Sigmoid colon (tissue), 7 donors: ENCODE measurements around the gene YKT6. TPM values are rescaled to one million over a fixed set of nuclear protein-coding genes. Genes with fewer than 3 reads are reported as not detected.

Experiments
- DNase-seq: peaks from one replicate; pipeline ENCODE4 v3.0.0-alpha.2; 2019
- H3K27ac ChIP-seq, 4 donors: fragments of 200-600 bp; sonication (generic); one replicate each; pipeline ENCODE4 v1.5.1; 2016 to 2019; ENCODE audit warnings: mild to moderate bottlenecking in 1 of 4
- H3K27me3 ChIP-seq, 3 donors: fragments of 200-600 bp; sonication (generic); one replicate each; pipeline ENCODE4 v1.5.1; 2019; ENCODE audit warnings: mild to moderate bottlenecking in 1 of 3
- H3K36me3 ChIP-seq, 4 donors: fragments of 200-600 bp; sonication (generic); one replicate each; pipeline ENCODE4 v1.5.1; 2016 to 2019
- H3K4me1 ChIP-seq, 4 donors: fragments of 200-600 bp; sonication (generic); one replicate each; pipeline ENCODE4 v1.5.1; 2017 to 2019
- H3K4me3 ChIP-seq, 4 donors: fragments of 200-600 bp; sonication (generic); one replicate each; pipeline ENCODE4 v1.5.1; 2017 to 2019; ENCODE audit warnings: mild to moderate bottlenecking in 2 of 4, moderate library complexity in 1 of 4
- H3K9me3 ChIP-seq, 4 donors: fragments of 200-600 bp in 3 of 4; sonication (generic) in 3 of 4; one replicate each; pipeline versions ENCODE4 v1.5.1 to v1.6.1; 2013 to 2019
- EP300 ChIP-seq, 4 donors: sonication (generic); formaldehyde crosslinking; IDR thresholded peaks; one replicate each; pipeline ENCODE4 v1.6.1; 2017; ENCODE audit warnings: antibody characterized with exemption in 4 of 4
- POLR2A ChIP-seq, 2 donors: fragments of 450-650 bp; IDR thresholded peaks; one replicate each; pipeline ENCODE4 v1.6.1; 2016; ENCODE audit warnings: antibody characterized with exemption in 2 of 2, mild to moderate bottlenecking in 2 of 2, moderate library complexity in 2 of 2
- POLR2AphosphoS5 ChIP-seq, 4 donors: sonication (generic); formaldehyde crosslinking; IDR thresholded peaks; one replicate each; pipeline ENCODE4 v1.6.1; 2017; ENCODE audit warnings: antibody characterized with exemption in 4 of 4
- WGBS, 2 donors: extraction: QIAGEN DNeasy Blood & Tissue Kit; methylation state at CpG; one replicate each; pipeline ENCODE4 v1.1.7; 2013; 5-methylcytosine and 5-hydroxymethylcytosine counted together
- intact Hi-C: fragments of 100-400 bp; cut with DNase I; formaldehyde crosslinking; loops from one replicate; pipeline ENCODE4 v1.15.1; 2023
- polyA plus RNA-seq, 3 donors: library from polyadenylated mRNA; stranded (reverse); fragments of 200-250 nt; gene quantifications; one replicate each; pipeline ENCODE4 v1.2.3, GENCODE V29; 2013
- total RNA-seq, 4 donors: library from RNA; depleted of rRNA; stranded (reverse); fragments of >200 nt; gene quantifications; one replicate each; pipeline ENCODE4 v1.1.0, GENCODE V29; 2016
- TF ChIP-seq, protein P1 (sequence below), 4 experiments: fragments of 450-650 bp in 3 of 4; fragments of 200-600 bp in 1 of 4; IDR thresholded peaks; one replicate each; pipeline ENCODE4 v1.5.1; 2016 to 2019; ENCODE audit warnings: antibody characterized with exemption in 4 of 4, mild to moderate bottlenecking in 3 of 4, moderate library complexity in 2 of 4
- donor health status: healthy with polysubstance abuse.
- donor health status: Bipolar disorder and iron deficiency.
- donor health status: healthy.

YKT6 gene
- total and polyA plus RNA-seq, 7 donors = 39.2 to 95.5 (median 50.1) TPM

DNA sequence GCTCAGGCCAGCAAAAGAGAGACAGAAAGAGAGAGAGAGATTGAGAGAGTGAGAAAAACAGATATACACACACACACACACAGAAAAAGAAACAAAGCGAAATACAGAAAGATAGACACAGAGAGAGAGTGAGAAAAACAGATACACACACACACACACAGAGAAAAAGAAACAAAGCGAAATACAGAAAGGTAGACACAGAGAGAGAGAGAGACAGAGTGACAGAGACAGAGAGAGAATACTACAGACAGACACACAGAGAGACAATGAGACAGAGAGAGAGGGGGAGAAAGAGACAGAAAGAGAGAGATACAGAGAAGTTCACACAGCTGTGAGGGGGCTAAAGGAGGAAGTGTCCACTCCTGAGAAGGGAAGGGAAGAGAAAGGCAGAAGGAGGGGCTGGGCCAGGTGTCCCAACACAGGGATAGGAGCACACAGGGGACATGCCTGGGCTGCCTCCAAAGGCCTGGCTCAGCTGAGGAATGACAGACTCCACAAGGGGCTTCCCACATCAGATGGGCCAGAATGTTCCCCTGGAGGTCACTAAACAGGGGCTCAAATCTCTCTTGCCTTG lies 15.8 kb upstream of the YKT6 start:
- DNase-seq = no peak
- no peak overlapping the region for H3K4me3 ChIP-seq
- intact Hi-C loops = no loop called here
- 83 to 92% methylated on average over 2 of the region's 2 CpGs for WGBS, 2 donors
- H3K4me1 ChIP-seq = no peaks in the 10 kb centered on the region
- H3K27me3 ChIP-seq = no peaks in the 10 kb centered on the region
- H3K27ac ChIP-seq = no peak overlapping the region
- TF ChIP-seq POLR2A (IDR thresholded peaks at IDR 0.05) (no peak), EP300 (IDR thresholded peaks at IDR 0.05) (no peak), POLR2AphosphoS5 (IDR thresholded peaks at IDR 0.05) (no peak)
- TF ChIP-seq, protein P1, sequence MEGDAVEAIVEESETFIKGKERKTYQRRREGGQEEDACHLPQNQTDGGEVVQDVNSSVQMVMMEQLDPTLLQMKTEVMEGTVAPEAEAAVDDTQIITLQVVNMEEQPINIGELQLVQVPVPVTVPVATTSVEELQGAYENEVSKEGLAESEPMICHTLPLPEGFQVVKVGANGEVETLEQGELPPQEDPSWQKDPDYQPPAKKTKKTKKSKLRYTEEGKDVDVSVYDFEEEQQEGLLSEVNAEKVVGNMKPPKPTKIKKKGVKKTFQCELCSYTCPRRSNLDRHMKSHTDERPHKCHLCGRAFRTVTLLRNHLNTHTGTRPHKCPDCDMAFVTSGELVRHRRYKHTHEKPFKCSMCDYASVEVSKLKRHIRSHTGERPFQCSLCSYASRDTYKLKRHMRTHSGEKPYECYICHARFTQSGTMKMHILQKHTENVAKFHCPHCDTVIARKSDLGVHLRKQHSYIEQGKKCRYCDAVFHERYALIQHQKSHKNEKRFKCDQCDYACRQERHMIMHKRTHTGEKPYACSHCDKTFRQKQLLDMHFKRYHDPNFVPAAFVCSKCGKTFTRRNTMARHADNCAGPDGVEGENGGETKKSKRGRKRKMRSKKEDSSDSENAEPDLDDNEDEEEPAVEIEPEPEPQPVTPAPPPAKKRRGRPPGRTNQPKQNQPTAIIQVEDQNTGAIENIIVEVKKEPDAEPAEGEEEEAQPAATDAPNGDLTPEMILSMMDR (IDR thresholded peaks at IDR 0.05) = no peak
- no peaks in the 10 kb centered on the region for H3K9me3 ChIP-seq
- no peaks in the 10 kb centered on the region for H3K36me3 ChIP-seq

GRCh38 chr7:44185729-44186128 lies 15.0 kb upstream of the YKT6 start:
- intact Hi-C loops = no loop called here
- no peak overlapping the region for H3K4me3 ChIP-seq
- H3K4me1 ChIP-seq = no peaks in the 10 kb centered on the region
- H3K27me3 ChIP-seq = no peaks in the 10 kb centered on the region
- DNase-seq = no peak
- H3K9me3 ChIP-seq = no peaks in the 10 kb centered on the region
- WGBS, 2 donors = 65 to 83% methylated on average over 5 of the region's 5 CpGs
- no peak overlapping the region for H3K27ac ChIP-seq
- no peak for TF ChIP-seq POLR2A (IDR thresholded peaks at IDR 0.05)
- TF ChIP-seq, protein P1 (IDR thresholded peaks at IDR 0.05) = no peak
- no peak for TF ChIP-seq POLR2AphosphoS5 (IDR thresholded peaks at IDR 0.05)
- TF ChIP-seq EP300 (IDR thresholded peaks at IDR 0.05) = no peak
- H3K36me3 ChIP-seq = no peaks in the 10 kb centered on the region

GRCh38 chr7:44186736-44187135 lies 14.0 kb upstream of the YKT6 start:
- Histone ChIP-seq H3K9me3 (no peaks in the 10 kb centered on the region), H3K4me1 (no peaks in the 10 kb centered on the region), H3K36me3 (no peaks in the 10 kb centered on the region), H3K27ac (no peak overlapping the region), H3K27me3 (no peaks in the 10 kb centered on the region), H3K4me3 (no peak overlapping the region)
- 72 to 76% methylated on average over 5 of the region's 5 CpGs for WGBS, 2 donors
- DNase-seq = no peak
- intact Hi-C loops = no loop called here
- TF ChIP-seq POLR2AphosphoS5 (IDR thresholded peaks at IDR 0.05) (no peak), POLR2A (IDR thresholded peaks at IDR 0.05) (no peak), EP300 (IDR thresholded peaks at IDR 0.05) (no peak)
- TF ChIP-seq, protein P1 (IDR thresholded peaks at IDR 0.05) = no peak

DNA sequence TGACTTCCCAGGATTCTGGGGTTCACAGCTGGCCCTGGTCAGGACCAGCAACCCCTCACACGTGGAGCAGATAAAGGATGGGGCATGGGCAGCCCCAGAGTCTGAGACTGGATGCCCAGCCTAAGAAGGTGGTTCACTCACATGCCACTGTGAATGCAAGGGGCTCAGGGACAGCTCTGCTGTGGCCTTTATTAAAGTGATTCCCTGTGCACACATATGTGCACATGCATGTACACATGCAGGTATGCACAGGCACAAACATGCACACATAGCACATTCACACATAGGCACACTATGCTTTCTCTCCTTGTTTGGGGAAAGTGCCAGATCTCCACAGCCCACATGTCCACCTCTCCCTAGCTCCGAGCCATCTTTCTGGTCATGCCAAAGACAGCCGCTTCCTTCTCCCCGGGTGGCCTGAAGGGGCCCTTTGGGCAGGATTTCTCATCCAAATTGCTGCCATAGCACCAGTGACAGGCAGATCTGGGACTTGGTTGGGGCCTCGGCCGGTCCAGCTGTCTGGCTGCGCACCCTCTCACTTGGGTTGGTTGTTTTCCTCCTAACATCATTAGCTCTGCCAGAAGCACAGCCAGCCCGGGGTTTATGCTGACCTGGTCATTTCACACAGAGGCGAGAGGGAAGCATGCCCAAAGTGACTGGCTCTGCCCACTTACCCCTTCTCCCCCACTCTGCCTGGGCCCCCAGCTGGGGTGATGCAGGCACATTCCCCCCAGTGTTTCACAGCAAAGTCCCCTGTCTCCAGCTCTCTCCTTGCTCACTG lies 13.0 kb upstream of the YKT6 start:
- 73 to 74% methylated on average over 9 of the region's 9 CpGs for WGBS, 2 donors

More for the DNA sequence above, 13.0 kb upstream of the YKT6 start:
- no peaks in the 10 kb centered on the region for H3K36me3 ChIP-seq
- no peak overlapping the region for H3K4me3 ChIP-seq
- intact Hi-C loops = no loop called here
- H3K9me3 ChIP-seq = no peaks in the 10 kb centered on the region
- H3K27me3 ChIP-seq = peaks cover 0 to 5% (median 1%) of the 10 kb centered on the region in 3 donors
- DNase-seq = no peak
- TF ChIP-seq, protein P1 (IDR thresholded peaks at IDR 0.05) = no peak
- no peak for TF ChIP-seq POLR2AphosphoS5 (IDR thresholded peaks at IDR 0.05)
- no peak for TF ChIP-seq EP300 (IDR thresholded peaks at IDR 0.05)
- TF ChIP-seq POLR2A (IDR thresholded peaks at IDR 0.05) = no peak
- no peaks in the 10 kb centered on the region for H3K4me1 ChIP-seq
- no peak overlapping the region for H3K27ac ChIP-seq
